ENCODE data around the gene RGS12.

GRCh38 chr4:3297066-3297859, 4.4 kb downstream of the RGS12 start:
- TF ChIP-seq POLR2A (IDR thresholded peaks at IDR 0.05) (no peak), EP300 (IDR thresholded peaks at IDR 0.05) (no peak)

All from tibial nerve (tissue), 3 donors.